Mucosa of descending colon (tissue), 3 donors: ENCODE measurements around the gene DCLK1. TPM values are rescaled to one million over a fixed set of nuclear protein-coding genes. Genes with fewer than 3 reads are reported as not detected.

Experiments
- ATAC-seq: fragments of 200-7000 bp; cut with Tn5 transposase; one replicate; pipeline ENCODE4 v1.9.1; 2020; ENCODE audit warnings: mild to moderate bottlenecking, moderate library complexity
- DNase-seq, 3 donors: peaks; one replicate each; pipeline ENCODE4 v3.0.0-alpha.2; 2020
- H3K36me3 ChIP-seq: fragments of 200-600 bp; one replicate; pipeline ENCODE4 v1.8.0; 2021; ENCODE audit warnings: low read depth, mild to moderate bottlenecking
- H3K4me1 ChIP-seq: fragments of 200-600 bp; one replicate; pipeline ENCODE4 v1.8.0; 2021; ENCODE audit warnings: low read depth, mild to moderate bottlenecking
- H3K4me3 ChIP-seq: fragments of 200-600 bp; one replicate; pipeline ENCODE4 v1.8.0; 2021; ENCODE audit warnings: mild to moderate bottlenecking
- H3K9me3 ChIP-seq: fragments of 200-600 bp; one replicate; pipeline ENCODE4 v1.8.0; 2021; ENCODE audit warnings: mild to moderate bottlenecking
- intact Hi-C, 2 donors: fragments of 100-400 bp; cut with DNase I in 1 of 2; cut with micrococcal nuclease in 1 of 2; formaldehyde crosslinking; loops; one replicate each; pipeline versions ENCODE4 v1.11.0 to v1.11.1; 2022; cut with DNase I, micrococcal nuclease
- total RNA-seq, 3 donors: library from RNA; stranded (reverse); fragmentation: NEBNext Ultra II Directional in 2 of 3; extraction: Animal tissue kit (Norgen Biotek cat#: 25700) in 2 of 3; gene quantifications; one replicate each; pipeline versions ENCODE4 v1.2.1 to v1.2.4, GENCODE V29; 2021 to 2023
- TF ChIP-seq, protein P1 (sequence below): fragments of 200-600 bp; IDR thresholded peaks from one replicate; pipeline ENCODE4 v1.8.0; 2022; ENCODE audit warnings: antibody characterized with exemption, mild to moderate bottlenecking
- donor health status: DM: no; HTN: no; CAD: no; lungs with moderate emphysema.
- donor health status: DM: no; HTN: no; CAD: no.
- donor health status: DM: no; HTN: yes; CAD: no.

DCLK1 gene
- total RNA-seq, 3 donors from 2014 or later, result 2.6 to 17.9 (median 12.7) TPM

DNA sequence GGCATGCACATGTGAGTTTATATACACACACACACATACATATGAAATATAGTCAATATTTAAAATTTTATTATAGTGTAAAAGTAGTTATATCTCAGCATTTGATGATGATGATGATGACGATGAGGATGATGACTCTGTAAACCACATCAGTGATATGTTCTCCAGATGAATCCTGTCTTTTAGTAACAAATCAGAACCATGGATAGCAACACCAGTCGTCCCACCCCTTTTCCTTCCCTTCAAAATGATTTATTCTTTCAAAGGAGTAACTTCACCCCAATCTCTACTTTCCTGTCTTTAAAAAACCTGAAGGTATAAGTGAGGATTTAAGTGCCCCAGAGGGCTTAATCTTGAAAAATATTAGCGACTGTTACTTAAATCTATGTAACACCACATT, 74.1 kb downstream of the DCLK1 start:
- H3K36me3 ChIP-seq, result no peaks in the 10 kb centered on the region
- TF ChIP-seq, protein P1, sequence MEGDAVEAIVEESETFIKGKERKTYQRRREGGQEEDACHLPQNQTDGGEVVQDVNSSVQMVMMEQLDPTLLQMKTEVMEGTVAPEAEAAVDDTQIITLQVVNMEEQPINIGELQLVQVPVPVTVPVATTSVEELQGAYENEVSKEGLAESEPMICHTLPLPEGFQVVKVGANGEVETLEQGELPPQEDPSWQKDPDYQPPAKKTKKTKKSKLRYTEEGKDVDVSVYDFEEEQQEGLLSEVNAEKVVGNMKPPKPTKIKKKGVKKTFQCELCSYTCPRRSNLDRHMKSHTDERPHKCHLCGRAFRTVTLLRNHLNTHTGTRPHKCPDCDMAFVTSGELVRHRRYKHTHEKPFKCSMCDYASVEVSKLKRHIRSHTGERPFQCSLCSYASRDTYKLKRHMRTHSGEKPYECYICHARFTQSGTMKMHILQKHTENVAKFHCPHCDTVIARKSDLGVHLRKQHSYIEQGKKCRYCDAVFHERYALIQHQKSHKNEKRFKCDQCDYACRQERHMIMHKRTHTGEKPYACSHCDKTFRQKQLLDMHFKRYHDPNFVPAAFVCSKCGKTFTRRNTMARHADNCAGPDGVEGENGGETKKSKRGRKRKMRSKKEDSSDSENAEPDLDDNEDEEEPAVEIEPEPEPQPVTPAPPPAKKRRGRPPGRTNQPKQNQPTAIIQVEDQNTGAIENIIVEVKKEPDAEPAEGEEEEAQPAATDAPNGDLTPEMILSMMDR, result no peak
- no peak overlapping the region for H3K4me3 ChIP-seq
- ATAC-seq (no peak), DNase-seq (no peak)
- no peaks in the 10 kb centered on the region for H3K9me3 ChIP-seq
- H3K4me1 ChIP-seq, result no peaks in the 10 kb centered on the region
- intact Hi-C loops, result no loop called here

DNA sequence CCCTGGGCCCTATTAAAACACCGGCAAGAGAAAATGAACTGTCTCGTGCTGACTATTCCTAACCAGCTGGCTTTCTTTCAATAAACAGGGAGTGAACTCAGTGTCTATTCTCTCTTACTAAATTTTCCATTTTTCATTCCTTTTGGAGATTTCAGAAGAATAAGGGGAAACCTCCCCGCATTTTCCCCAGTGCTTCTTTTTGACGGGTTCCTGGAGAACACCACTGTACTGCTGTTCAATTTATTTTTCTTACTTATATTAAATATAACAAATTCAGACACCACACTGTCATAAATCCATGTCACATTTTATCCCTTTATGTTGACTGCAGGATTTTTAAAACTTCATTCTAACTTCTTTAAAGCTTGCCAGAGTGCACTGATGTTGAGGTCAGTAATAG, 75.8 kb downstream of the DCLK1 start:
- TF ChIP-seq, protein P1, result no peak
- no peak for ATAC-seq
- DNase-seq, result no peak
- Histone ChIP-seq H3K9me3 (no peaks in the 10 kb centered on the region), H3K4me3 (no peak overlapping the region), H3K4me1 (no peaks in the 10 kb centered on the region), H3K36me3 (no peaks in the 10 kb centered on the region)
- intact Hi-C loops, result no loop called here

DNA sequence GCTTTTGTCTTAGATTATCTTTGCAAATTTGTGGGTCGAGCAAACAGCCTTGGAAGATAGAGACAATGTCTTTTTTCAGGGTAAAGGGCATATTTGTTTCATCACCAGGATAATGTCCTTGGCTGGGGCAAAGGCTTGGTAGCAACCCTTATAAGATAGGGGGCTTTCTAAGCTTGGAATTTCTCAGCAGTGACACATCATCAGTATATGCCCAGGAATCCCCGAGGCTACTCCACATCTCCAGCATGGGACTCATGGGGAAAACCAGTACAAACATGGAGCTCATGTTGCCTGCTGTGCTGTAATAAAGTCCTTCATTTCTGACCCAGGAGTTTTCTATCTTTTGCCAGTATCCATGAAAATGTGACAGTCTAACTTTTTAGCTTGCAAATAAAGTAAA, 77.1 kb downstream of the DCLK1 start:
- H3K4me3 ChIP-seq, result no peak overlapping the region
- H3K9me3 ChIP-seq, result no peaks in the 10 kb centered on the region
- intact Hi-C loops, result no loop called here
- no peaks in the 10 kb centered on the region for H3K36me3 ChIP-seq
- ATAC-seq (no peak), DNase-seq (no peak)
- H3K4me1 ChIP-seq, result no peaks in the 10 kb centered on the region
- TF ChIP-seq, protein P1, result no peak

DNA sequence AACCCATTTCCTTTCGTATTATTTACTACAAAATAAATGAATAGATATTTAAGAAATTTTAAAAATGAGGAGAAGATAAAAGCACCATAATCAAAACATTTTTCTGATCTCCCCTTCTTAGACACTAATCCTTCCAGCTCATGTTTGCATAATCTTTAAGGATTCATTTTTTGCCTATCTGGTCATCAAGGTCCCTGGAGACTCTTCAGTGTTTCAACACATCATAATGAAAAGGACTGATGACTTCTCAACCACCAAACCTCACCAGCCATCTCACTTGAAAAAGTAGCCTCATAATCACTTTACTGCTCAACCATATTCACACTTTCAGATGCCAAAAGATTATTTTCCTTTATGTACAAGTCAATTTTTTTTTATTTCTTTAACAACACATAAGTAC, 80.1 kb downstream of the DCLK1 start:
- ATAC-seq (no peak), DNase-seq (no peak)
- H3K4me3 ChIP-seq, result no peak overlapping the region
- no peaks in the 10 kb centered on the region for H3K4me1 ChIP-seq
- no peaks in the 10 kb centered on the region for H3K36me3 ChIP-seq
- no peaks in the 10 kb centered on the region for H3K9me3 ChIP-seq
- TF ChIP-seq, protein P1, result no peak
- intact Hi-C loops, result no loop called here

DNA sequence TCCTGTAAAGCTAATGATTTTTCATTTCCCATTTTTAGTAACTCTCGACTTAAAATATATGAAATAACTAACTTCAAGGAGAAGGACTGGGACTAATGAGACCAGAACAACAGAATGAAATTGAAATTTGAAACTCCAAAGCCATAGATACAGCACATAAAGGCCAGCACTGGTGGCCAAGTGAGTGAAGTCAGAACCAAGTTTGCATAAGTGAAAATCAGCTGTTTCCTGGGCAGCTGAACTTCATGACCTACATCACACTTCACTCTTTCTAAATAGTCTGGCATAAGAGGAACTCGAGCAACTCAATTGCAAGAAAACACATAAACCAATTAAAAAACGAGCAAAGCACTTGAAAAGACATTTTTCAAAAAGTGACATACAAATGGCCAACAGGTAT, 84.5 kb downstream of the DCLK1 start:
- no peak for DNase-seq
- Histone ChIP-seq H3K4me1 (no peaks in the 10 kb centered on the region), H3K36me3 (no peaks in the 10 kb centered on the region), H3K9me3 (no peaks in the 10 kb centered on the region), H3K4me3 (no peak overlapping the region)
- no peak for ATAC-seq
- TF ChIP-seq, protein P1, result no peak
- intact Hi-C loops, result no loop called here

DNA sequence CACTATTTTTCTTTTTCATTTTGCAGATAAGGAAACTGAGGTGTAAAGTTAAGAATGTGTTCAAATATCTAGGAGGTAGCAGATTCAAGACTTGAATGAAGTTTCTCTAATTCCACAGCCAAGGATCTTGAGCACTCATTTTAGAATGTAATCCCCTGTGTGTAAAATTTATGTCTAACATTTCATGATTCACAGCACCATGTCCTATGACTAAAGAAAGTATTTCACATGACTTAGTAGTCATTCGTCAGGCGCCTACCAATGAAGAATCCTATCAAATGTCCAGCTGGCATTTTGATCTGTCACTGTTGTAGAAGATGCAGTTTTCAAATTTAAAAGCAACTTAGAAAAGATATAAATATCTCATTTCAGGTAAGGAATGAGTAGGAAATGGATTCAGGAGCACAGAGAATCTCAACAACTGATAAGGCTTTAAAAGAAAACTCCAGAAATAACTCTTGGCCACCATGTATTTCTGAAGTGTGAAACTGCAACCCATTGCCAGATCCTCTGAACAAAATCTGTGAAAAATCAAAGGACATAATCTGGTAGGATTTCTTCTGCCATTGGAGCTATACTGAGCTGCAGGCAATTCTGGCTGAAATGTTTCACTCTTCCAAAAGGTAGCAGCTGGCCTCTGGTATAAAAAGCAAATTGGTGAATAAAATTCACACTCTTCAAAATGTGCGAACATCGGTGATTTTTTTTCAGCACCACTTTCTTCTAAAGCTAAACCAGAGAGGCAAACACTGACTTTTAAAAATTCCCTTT, 92.2 kb downstream of the DCLK1 start:
- no peaks in the 10 kb centered on the region for H3K36me3 ChIP-seq
- H3K4me3 ChIP-seq, result no peak overlapping the region
- TF ChIP-seq, protein P1, result no peak
- ATAC-seq, result no peak
- DNase-seq, result no peak
- H3K9me3 ChIP-seq, result no peaks in the 10 kb centered on the region
- intact Hi-C loops, result no loop called here
- H3K4me1 ChIP-seq, result no peaks in the 10 kb centered on the region
